SU-DHL-6 (cell line): Measurements from ENCODE around the gene TMEM119.
A peak's percentile ranks its signal among the peaks of the same experiment; 100 is the strongest.

Source experiments
- H2AFZ ChIP-seq: fragments of 200-600 bp; sonication (generic); 2 replicates; pipeline ENCODE4 v1.6.1; 2014; ENCODE audit warnings: low read depth, mild to moderate bottlenecking, moderate library complexity, mixed read lengths, antibody characterized with exemption, low read length; ENCODE audit not compliant: severe bottlenecking
- H3F3A ChIP-seq: fragments of 200-600 bp; shearing (Covaris generic); 2 replicates; pipeline ENCODE4 v1.6.0; 2016; ENCODE audit warnings: antibody characterized with exemption, mild to moderate bottlenecking; ENCODE audit not compliant: insufficient read depth
- H3K27ac ChIP-seq: fragments of 200-600 bp; sonication (generic); 2 replicates; pipeline ENCODE4 v1.5.1; 2016; ENCODE audit warnings: low read depth, mild to moderate bottlenecking, low read length, moderate library complexity, mixed read lengths
- H3K27me3 ChIP-seq: fragments of 200-600 bp; sonication (generic), shearing (Covaris generic); 2 replicates; pipeline ENCODE4 v1.6.0; 2014; ENCODE audit warnings: mild to moderate bottlenecking, low read length
- H3K36me3 ChIP-seq: fragments of 200-600 bp; sonication (generic); 2 replicates; pipeline ENCODE4 v1.6.1; 2014; ENCODE audit warnings: mild to moderate bottlenecking, low read length, mixed read lengths
- H3K4me2 ChIP-seq: fragments of 300-600, 200-600 bp; shearing (Covaris generic), sonication (generic); 2 replicates; pipeline ENCODE4 v1.6.0; 2014; ENCODE audit warnings: low read length, low read depth, mild to moderate bottlenecking; ENCODE audit not compliant: poor library complexity, severe bottlenecking
- H3K4me3 ChIP-seq: fragments of 200-600 bp; sonication (generic); 2 replicates; pipeline ENCODE4 v1.5.1; 2014; ENCODE audit warnings: antibody characterized with exemption, low read length, mild to moderate bottlenecking, mixed read lengths; ENCODE audit not compliant: insufficient read depth, poor library complexity, severe bottlenecking
- H3K79me2 ChIP-seq: fragments of 200-600 bp; sonication (generic); 2 replicates; pipeline ENCODE4 v1.6.1; 2014; ENCODE audit warnings: mild to moderate bottlenecking, low read length, moderate library complexity; ENCODE audit not compliant: insufficient read depth
- H3K9ac ChIP-seq: fragments of 200-600 bp; sonication (generic); 2 replicates; pipeline ENCODE4 v1.7.0; 2014; ENCODE audit warnings: mild to moderate bottlenecking, low read length
- H3K9me2 ChIP-seq: fragments of 200-600 bp; sonication (generic); replicated peaks from 2 replicates; pipeline ENCODE4 v1.6.1; 2014; ENCODE audit warnings: low read length; ENCODE audit not compliant: insufficient read depth
- H3K9me3 ChIP-seq: fragments of 200-600 bp; sonication (generic); 2 replicates; pipeline ENCODE4 v1.6.1; 2014; ENCODE audit warnings: low read length, mixed read lengths; ENCODE audit not compliant: insufficient read depth
- H4K20me1 ChIP-seq: fragments of 200-600 bp; sonication (generic); 2 replicates; pipeline ENCODE4 v1.6.1; 2014; ENCODE audit warnings: low read depth, mild to moderate bottlenecking, antibody characterized with exemption, low read length, moderate library complexity, mixed read lengths
- CTCF ChIP-seq: fragments of 200-600 bp; sonication (generic); IDR thresholded peaks from one replicate; pipeline ENCODE4 v1.5.1; 2017; ENCODE audit warnings: antibody characterized with exemption, mild to moderate bottlenecking, low read length, moderate library complexity; ENCODE audit not compliant: insufficient read depth, poor library complexity, severe bottlenecking
- EZH2phosphoT487 ChIP-seq: fragments of 200-600 bp; sonication (generic), shearing (Covaris generic); conservative IDR thresholded peaks from 2 replicates; pipeline ENCODE4 v1.6.1; 2018; ENCODE audit warnings: mild to moderate bottlenecking, antibody characterized with exemption, low read length, moderate library complexity, mixed read lengths

The TMEM119 gene

DNA sequence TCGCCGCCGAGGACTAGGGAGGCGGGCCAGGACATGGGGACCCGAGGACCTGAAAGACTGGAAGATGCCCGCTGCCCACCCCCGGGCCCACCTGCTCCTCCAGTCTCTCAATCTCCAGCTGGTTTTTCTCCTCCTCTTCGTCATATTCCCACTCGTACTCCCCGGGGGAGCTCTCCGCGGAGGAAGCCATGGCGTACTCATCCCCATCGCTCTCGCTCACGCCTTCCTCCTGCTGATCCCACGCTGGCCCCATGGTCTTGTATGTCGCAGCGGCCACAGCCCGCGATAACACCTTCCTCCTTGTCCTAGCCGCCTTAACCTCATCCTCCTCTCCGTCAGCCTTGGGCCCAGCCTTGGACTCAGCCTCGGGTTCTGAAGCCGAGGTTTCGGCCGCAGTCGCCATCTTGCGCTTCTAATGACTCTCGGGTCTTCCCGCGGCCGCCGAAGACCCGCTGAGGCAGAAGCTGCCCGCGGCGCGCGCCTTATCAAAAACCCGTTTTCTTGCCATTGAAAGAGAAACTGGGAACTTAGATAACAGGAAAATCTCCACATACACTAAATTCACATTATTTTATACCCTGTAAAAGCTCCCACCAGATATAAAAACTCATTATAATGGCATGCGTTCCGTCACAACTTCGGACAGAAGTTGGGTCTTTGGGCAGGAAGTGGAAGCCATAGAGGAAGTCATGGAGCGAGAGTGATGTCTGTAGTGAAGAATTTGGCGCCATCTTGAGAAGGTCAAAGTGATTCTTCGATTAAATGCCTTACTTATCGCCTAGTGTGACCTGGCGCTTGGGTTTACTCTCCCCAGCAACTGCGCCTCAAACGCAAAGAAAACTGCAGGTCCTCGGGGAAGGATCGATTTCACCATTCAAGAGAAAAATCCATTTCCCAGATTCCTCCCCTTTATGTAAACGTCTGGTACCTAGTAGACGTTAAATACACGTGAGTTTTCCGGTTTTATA, 36.8 kb downstream of the TMEM119 start, which contains the start of gene SART3:
Gene SART3 (minus strand): TSS at position 422 of the 968 bp plus-strand sequence. CDS start 19 bp downstream, at position 403.
- Histone ChIP-seq H2AFZ (peak within 1 kb of the TSS; percentile 81), H3K9ac (peak within 1 kb of the TSS; percentile 95), H3K9me3 (no peaks in the 10 kb centered on the region), H3K79me2 (peaks cover 55% of the 10 kb centered on the region), H3K4me2 (peak within 1 kb of the TSS; percentile 95), H3K4me3 (peak within 1 kb of the TSS; percentile 98), H3K36me3 (peaks cover 13% of the 10 kb centered on the region; the same call in 1 of the 2 replicates), H3K27ac (peak within 1 kb of the TSS; percentile 88), H4K20me1 (peaks cover 10% of the 10 kb centered on the region; the same call in 1 of the 2 replicates), H3F3A (peaks cover 7% of the 10 kb centered on the region), H3K27me3 (no peaks in the 10 kb centered on the region), H3K9me2 (no peaks in the 10 kb centered on the region)
- no peak for TF ChIP-seq EZH2phosphoT487
- no peak for TF ChIP-seq CTCF

DNA sequence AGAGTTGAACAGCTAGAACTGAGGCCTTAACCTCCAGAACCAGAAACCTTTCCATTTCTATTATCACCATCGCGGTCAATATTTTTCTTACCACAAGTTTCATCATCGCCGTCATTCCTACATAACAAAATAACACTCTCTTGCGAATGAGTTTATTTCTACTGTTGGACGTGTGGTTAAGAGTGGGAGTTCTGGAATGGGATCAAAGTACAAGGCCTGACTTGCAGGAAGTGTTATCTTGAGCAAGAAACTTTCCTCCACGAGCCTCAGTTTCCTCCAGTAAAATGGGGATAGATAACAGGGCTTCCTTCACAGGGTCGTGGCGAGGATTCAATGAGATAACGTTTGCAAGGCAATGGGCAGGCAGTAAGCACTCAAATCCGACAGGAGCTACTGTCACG, 37.6 kb downstream of the TMEM119 start:
- Histone ChIP-seq H3K79me2 (peaks cover 62% of the 10 kb centered on the region), H4K20me1 (peaks cover 10% of the 10 kb centered on the region; the same call in 1 of the 2 replicates), H3K4me2 (peak overlapping the region; percentile 95), H2AFZ (no peak overlapping the region), H3K27ac (peak overlapping the region; percentile 88), H3K36me3 (peaks cover 9% of the 10 kb centered on the region; the same call in 1 of the 2 replicates), H3K9ac (peak overlapping the region; percentile 95), H3K9me2 (no peaks in the 10 kb centered on the region), H3K4me3 (peak overlapping the region; percentile 98), H3K27me3 (no peaks in the 10 kb centered on the region), H3K9me3 (no peaks in the 10 kb centered on the region), H3F3A (peaks cover 7% of the 10 kb centered on the region)
- TF ChIP-seq EZH2phosphoT487, result no peak
- TF ChIP-seq CTCF, result no peak

DNA sequence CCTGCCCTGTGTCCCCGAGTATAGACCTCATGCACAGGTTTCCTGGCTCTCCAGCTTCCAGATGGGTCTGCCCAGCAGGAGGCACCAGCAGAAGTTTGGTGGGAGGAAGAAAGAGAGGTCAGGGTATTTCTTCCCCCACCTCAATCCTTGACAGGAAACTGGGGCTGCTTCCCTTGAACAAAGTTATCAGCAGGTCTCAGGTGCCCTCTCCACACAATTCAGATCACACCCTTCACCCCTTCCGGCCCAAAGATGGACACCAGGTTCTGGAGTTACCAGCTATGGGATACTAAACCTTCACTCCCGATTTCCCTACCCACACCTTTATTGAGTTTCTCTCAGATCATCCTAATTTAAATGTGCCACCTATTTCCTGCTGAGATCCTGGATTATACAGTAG, 38.1 kb downstream of the TMEM119 start:
- H3K27me3 ChIP-seq, result no peaks in the 10 kb centered on the region
- no peaks in the 10 kb centered on the region for H3K9me2 ChIP-seq
- peak overlapping the region; percentile 95 for H3K9ac ChIP-seq
- H3K27ac ChIP-seq, result no peak overlapping the region
- peak overlapping the region; percentile 98 for H3K4me3 ChIP-seq
- H2AFZ ChIP-seq, result no peak overlapping the region
- no peaks in the 10 kb centered on the region for H3K9me3 ChIP-seq
- H4K20me1 ChIP-seq, result peaks cover 10% of the 10 kb centered on the region; the same call in 1 of the 2 replicates
- H3K4me2 ChIP-seq, result peak overlapping the region; percentile 95
- H3K79me2 ChIP-seq, result peaks cover 68% of the 10 kb centered on the region
- TF ChIP-seq EZH2phosphoT487 (no peak), CTCF (no peak)
- H3F3A ChIP-seq, result peaks cover 7% of the 10 kb centered on the region
- H3K36me3 ChIP-seq, result 0 out of 2 replicates have a peak, but pooled peaks cover 7% of the 10 kb centered on the region
